Measurements from ENCODE around the gene LSM7. TPM values are rescaled to one million over a fixed set of nuclear protein-coding genes. Genes with fewer than 3 reads are reported as not detected.

LSM7 gene
- total RNA-seq, 4 donors from 2014 or later: 51.8 to 186 (median 142) TPM

GRCh38 chr19:2336528-2337328 lies 8.3 kb upstream of the LSM7 start:
- no peaks in the 10 kb centered on the region for H3K9me3 ChIP-seq
- no peaks in the 10 kb centered on the region for H3K27me3 ChIP-seq
- H3K4me3 ChIP-seq: no peak overlapping the region
- H3K27ac ChIP-seq: peak overlapping the region in 1 of 2 donors; percentile 42
- peaks cover 0 to 6% of the 10 kb centered on the region in 2 donors for H3K4me1 ChIP-seq
- no peak for TF ChIP-seq CTCF (IDR thresholded peaks at IDR 0.05)
- TF ChIP-seq POLR2A (IDR thresholded peaks at IDR 0.05): no peak
- no peaks in the 10 kb centered on the region for H3K36me3 ChIP-seq
- intact Hi-C loops (cut with DNase I; ENCODE audit: low total_unique reads): no loop called here
- DNase-seq: no peak

- Histone ChIP-seq H3K4me3 (no peak overlapping the region), H3K27ac (no peak overlapping the region), H3K36me3 (no peaks in the 10 kb centered on the region), H3K27me3 (no peaks in the 10 kb centered on the region), H3K4me1 (peaks cover 0 to 6% of the 10 kb centered on the region in 2 donors), H3K9me3 (no peaks in the 10 kb centered on the region)
- no peak for DNase-seq
- intact Hi-C loops (cut with DNase I; ENCODE audit: low total_unique reads): no loop called here
- TF ChIP-seq CTCF (IDR thresholded peaks at IDR 0.05): no peak
- TF ChIP-seq POLR2A (IDR thresholded peaks at IDR 0.05): no peak
Observed at GRCh38 chr19:2335848-2336247, 7.5 kb upstream of the LSM7 start.

- no peaks in the 10 kb centered on the region for H3K27me3 ChIP-seq
- DNase-seq: no peak
- H3K4me1 ChIP-seq: peaks cover 0 to 6% of the 10 kb centered on the region in 2 donors
- no peak for TF ChIP-seq CTCF (IDR thresholded peaks at IDR 0.05)
- no peak for TF ChIP-seq POLR2A (IDR thresholded peaks at IDR 0.05)
- H3K4me3 ChIP-seq: no peak overlapping the region
- no peaks in the 10 kb centered on the region for H3K9me3 ChIP-seq
- no peaks in the 10 kb centered on the region for H3K36me3 ChIP-seq
- intact Hi-C loops (cut with DNase I; ENCODE audit: low total_unique reads): no loop called here
- no peak overlapping the region for H3K27ac ChIP-seq
Observed at GRCh38 chr19:2334986-2335846, 6.8 kb upstream of the LSM7 start.

GRCh38 chr19:2334426-2334825 lies 6.0 kb upstream of the LSM7 start:
- no peak for DNase-seq
- no peak overlapping the region for H3K27ac ChIP-seq
- no peaks in the 10 kb centered on the region for H3K9me3 ChIP-seq
- no peaks in the 10 kb centered on the region for H3K27me3 ChIP-seq
- H3K4me1 ChIP-seq: peaks cover 0 to 9% of the 10 kb centered on the region in 2 donors
- no peaks in the 10 kb centered on the region for H3K36me3 ChIP-seq
- no peak overlapping the region for H3K4me3 ChIP-seq
- TF ChIP-seq POLR2A (IDR thresholded peaks at IDR 0.05): no peak
- no peak for TF ChIP-seq CTCF (IDR thresholded peaks at IDR 0.05)
- intact Hi-C loops (cut with DNase I; ENCODE audit: low total_unique reads): no loop called here

GRCh38 chr19:2333807-2334211 lies 5.4 kb upstream of the LSM7 start:
- H3K27ac ChIP-seq: no peak overlapping the region
- intact Hi-C loops (cut with DNase I; ENCODE audit: low total_unique reads): no loop called here
- no peaks in the 10 kb centered on the region for H3K36me3 ChIP-seq
- peaks cover 0 to 13% of the 10 kb centered on the region in 2 donors for H3K4me1 ChIP-seq
- TF ChIP-seq CTCF (IDR thresholded peaks at IDR 0.05): no peak
- no peak for TF ChIP-seq POLR2A (IDR thresholded peaks at IDR 0.05)
- H3K27me3 ChIP-seq: no peaks in the 10 kb centered on the region
- no peak for DNase-seq
- no peak overlapping the region for H3K4me3 ChIP-seq
- no peaks in the 10 kb centered on the region for H3K9me3 ChIP-seq

Measured in uterus (tissue), 4 donors.